ENCODE results near the gene PSTPIP1. TPM values are rescaled to one million over a fixed set of nuclear protein-coding genes. Genes with fewer than 3 reads are reported as not detected.

PSTPIP1 gene
- total RNA-seq, 2 experiments from 2014 or later: 79.4 to 82.7 TPM

- no peak for ATAC-seq (ENCODE audit: poor library complexity)
- H3K4me3 Mint-ChIP-seq: peak overlapping the region; percentile 95
- Histone ChIP-seq H3K27me3 (ENCODE audit: control insufficient read depth in 1 of 2, insufficient read depth in 2 of 2, low read length in 2 of 2) (no peaks in the 10 kb centered on the region), H3K36me3 (ENCODE audit: insufficient read depth, low read length) (peaks cover 23% of the 10 kb centered on the region), H3K9me3 (ENCODE audit: control insufficient read depth in 1 of 2, insufficient read depth in 1 of 2, low read length in 2 of 2) (no peaks in the 10 kb centered on the region), H3K27ac (ENCODE audit: low read depth in 1 of 2, low read length in 2 of 2) (peak overlapping the region; percentile 88), H3K4me1 (ENCODE audit: insufficient read depth, low read length) (peaks cover 85% of the 10 kb centered on the region), H3K4me3 (ENCODE audit: low read length) (peak overlapping the region; percentile 95)
- intact Hi-C loops (cut with DNase I, micrococcal nuclease): loop anchor here (2.0 to 10.0 kb wide), 3 partner anchors 17 to 429 kb away; partner anchors contain the start of genes RCN2 (in 2 of the 2), HMG20A (in 1 of the 2) and PEAK1 (in 1 of the 2)
- CTCF ChIA-PET: interaction anchor here (1.5 to 2.4 kb wide), 2 partner anchors 18 to 23 kb away, joined by 4 to 13 read pairs; no protein-coding TSS in a partner anchor
- no peak for TF ChIP-seq CTCF (IDR thresholded peaks at IDR 0.05)
- H3K9me3 Mint-ChIP-seq: no peaks in the 10 kb centered on the region
- POLR2A ChIA-PET: interaction anchor here (0.6 to 6.4 kb wide), 19 partner anchors 8 to 91 kb away, joined by 3 to 124 read pairs (median 7); partner anchors contain the start of genes RCN2, SCAPER and TSPAN3
- H3K27me3 Mint-ChIP-seq: no peaks in the 10 kb centered on the region
- H3K4me1 Mint-ChIP-seq (ENCODE audit: low read depth): peaks cover 82% of the 10 kb centered on the region
- peak overlapping the region; percentile 98 for H3K27ac Mint-ChIP-seq
- H3K36me3 Mint-ChIP-seq (ENCODE audit: low read depth): peaks cover 28% of the 10 kb centered on the region
- DNase-seq: peak in 2 of 14 experiments; percentile 4 to 33
Observed at GRCh38 chr15:76996076-76996525, 1.2 kb downstream of the PSTPIP1 start.

DNA sequence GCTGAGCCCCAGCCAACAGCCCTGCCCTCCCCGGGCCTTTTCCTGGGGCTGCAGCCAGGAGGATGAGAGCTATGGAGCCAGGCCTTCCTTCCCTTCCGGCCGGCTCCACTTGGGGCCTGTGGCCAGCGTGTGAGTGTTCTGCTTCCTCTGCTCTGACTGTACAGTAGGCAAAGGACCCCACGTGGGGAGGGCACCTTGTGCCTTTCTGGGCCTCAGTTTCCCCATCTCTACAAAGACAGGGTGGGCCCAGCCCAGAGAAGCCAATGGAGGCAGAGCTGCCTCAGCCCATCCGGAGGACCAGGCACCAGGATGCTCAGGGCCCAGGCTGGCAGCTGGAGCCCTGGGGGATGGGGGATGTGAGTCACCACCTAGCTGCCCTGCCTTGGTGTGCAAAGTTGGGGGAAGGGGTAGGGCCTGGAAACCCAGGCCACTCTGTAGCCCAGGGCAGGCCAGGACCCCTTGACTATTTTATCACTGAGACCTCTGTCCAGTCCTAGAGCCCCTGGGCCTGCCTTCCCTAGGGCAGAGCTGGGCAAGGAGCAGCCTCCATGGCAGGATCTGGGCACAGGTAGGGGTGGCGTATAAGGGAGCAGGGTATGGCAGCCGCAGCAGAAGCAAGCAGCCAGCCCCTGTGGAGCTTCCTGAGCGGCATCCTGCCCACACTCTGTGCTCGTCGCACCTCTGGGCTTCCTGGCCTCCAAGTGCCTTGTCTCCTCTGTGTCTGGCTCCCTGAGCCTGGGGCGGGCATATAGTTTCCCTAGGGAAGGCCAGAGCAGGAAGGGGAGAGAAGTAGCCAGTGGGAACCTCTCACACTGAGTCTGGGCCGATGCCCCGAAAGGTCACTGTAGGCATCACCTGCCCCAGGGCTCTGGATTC is 1.8 kb downstream of the PSTPIP1 start:
- Mint-ChIP-seq H3K27ac (peak overlapping the region; percentile 98), H3K27me3 (no peaks in the 10 kb centered on the region), H3K4me3 (peak overlapping the region; percentile 95), H3K9me3 (no peaks in the 10 kb centered on the region), H3K36me3 (ENCODE audit: low read depth) (peaks cover 33% of the 10 kb centered on the region), H3K4me1 (ENCODE audit: low read depth) (peaks cover 88% of the 10 kb centered on the region)
- Histone ChIP-seq H3K4me1 (ENCODE audit: insufficient read depth, low read length) (peaks cover 91% of the 10 kb centered on the region), H3K27me3 (ENCODE audit: control insufficient read depth in 1 of 2, insufficient read depth in 2 of 2, low read length in 2 of 2) (no peaks in the 10 kb centered on the region), H3K4me3 (ENCODE audit: low read length) (peak overlapping the region; percentile 95), H3K27ac (ENCODE audit: low read depth in 1 of 2, low read length in 2 of 2) (peak overlapping the region; percentile 88), H3K36me3 (ENCODE audit: insufficient read depth, low read length) (peaks cover 30% of the 10 kb centered on the region), H3K9me3 (ENCODE audit: control insufficient read depth in 1 of 2, insufficient read depth in 1 of 2, low read length in 2 of 2) (no peaks in the 10 kb centered on the region)
- no peak for TF ChIP-seq CTCF (IDR thresholded peaks at IDR 0.05)
- intact Hi-C loops (cut with DNase I, micrococcal nuclease): loop anchor here (2.0 to 10.0 kb wide), 3 partner anchors 16 to 428 kb away; partner anchors contain the start of genes RCN2 (in 2 of the 2), HMG20A (in 1 of the 2) and PEAK1 (in 1 of the 2)
- ChIA-PET POLR2A (interaction anchor here (0.6 to 6.4 kb wide), 14 partner anchors 8 to 500 kb away, joined by 3 to 124 read pairs (median 6); partner anchors contain the start of genes RCN2, SCAPER and TSPAN3), CTCF (interaction anchor here (0.6 to 2.4 kb wide), 2 partner anchors 23 to 417 kb away, joined by 3 to 13 read pairs; no protein-coding TSS in a partner anchor)
- DNase-seq (peak in 13 of 14 experiments; percentile 32 to 83 (median 61)), ATAC-seq (ENCODE audit: poor library complexity) (peak; percentile 62)

DNA sequence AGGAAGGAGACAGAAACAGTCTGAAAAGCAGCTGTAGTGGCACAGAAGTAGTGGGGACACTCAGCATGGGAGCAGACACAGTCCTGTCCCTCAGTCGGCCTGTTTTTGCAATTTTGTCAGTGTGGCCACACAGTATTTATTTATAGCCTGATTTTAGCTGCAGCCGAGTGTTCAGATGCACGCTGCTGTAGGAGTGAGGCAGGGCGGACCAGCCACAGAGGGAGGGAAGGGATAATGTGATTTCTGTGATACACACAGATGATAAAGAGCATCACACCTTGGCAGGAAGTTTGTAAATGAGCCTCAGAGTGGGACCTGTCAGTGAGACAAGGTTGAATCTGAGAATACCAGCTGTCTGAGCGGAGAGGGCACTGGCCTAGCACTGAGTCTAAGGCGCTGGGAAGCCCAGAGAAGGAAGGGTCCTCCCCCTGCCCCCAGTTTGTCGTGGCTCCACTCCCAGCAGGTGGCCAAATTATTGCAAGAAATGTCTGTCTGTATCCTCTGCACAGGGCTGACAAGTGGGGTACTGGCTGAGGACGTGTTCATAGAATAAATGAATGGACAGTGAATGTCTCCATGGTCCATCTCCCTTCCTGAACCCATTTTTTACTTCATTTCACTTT is 3.8 kb downstream of the PSTPIP1 start:
- Histone ChIP-seq H3K27me3 (ENCODE audit: control insufficient read depth in 1 of 2, insufficient read depth in 2 of 2, low read length in 2 of 2) (no peaks in the 10 kb centered on the region), H3K9me3 (ENCODE audit: control insufficient read depth in 1 of 2, insufficient read depth in 1 of 2, low read length in 2 of 2) (no peaks in the 10 kb centered on the region), H3K4me1 (ENCODE audit: insufficient read depth, low read length) (peaks cover 94% of the 10 kb centered on the region), H3K4me3 (ENCODE audit: low read length) (peak overlapping the region; percentile 2), H3K27ac (ENCODE audit: low read depth in 1 of 2, low read length in 2 of 2) (peak overlapping the region; percentile 26 to 88), H3K36me3 (ENCODE audit: insufficient read depth, low read length) (peaks cover 30% of the 10 kb centered on the region)
- peak in 3 of 14 experiments; percentile 47 to 51 (median 50) for DNase-seq
- CTCF ChIA-PET: interaction anchor here (0.7 to 2.1 kb wide), 3 partner anchors 15 to 25 kb away, joined by 3 to 5 read pairs (median 3); no protein-coding TSS in a partner anchor
- no peak for ATAC-seq (ENCODE audit: poor library complexity)
- Mint-ChIP-seq H3K27me3 (no peaks in the 10 kb centered on the region), H3K4me1 (ENCODE audit: low read depth) (peaks cover 94% of the 10 kb centered on the region), H3K36me3 (ENCODE audit: low read depth) (peaks cover 50% of the 10 kb centered on the region), H3K4me3 (peak overlapping the region; percentile 95), H3K27ac (peak overlapping the region; percentile 98), H3K9me3 (no peaks in the 10 kb centered on the region)
- no peak for TF ChIP-seq CTCF (IDR thresholded peaks at IDR 0.05)
- intact Hi-C loops (cut with DNase I, micrococcal nuclease): loop anchor here (5.0 to 10.0 kb wide), 2 partner anchors 66 to 426 kb away; partner anchors contain the start of genes RCN2 (in 2 of the 2), HMG20A (in 1 of the 2) and PEAK1 (in 1 of the 2)
- POLR2A ChIA-PET: interaction anchor here (0.9 to 6.4 kb wide), 4 partner anchors 18 to 72 kb away, joined by 3 to 124 read pairs (median 19); partner anchors contain the start of gene TSPAN3

Measured in CD4-positive, alpha-beta T cell (primary cell).